ENCODE measurements around the gene PLK1.
"Not testable (repeated sequence)": the region's sequence is repeated elsewhere in the genome, so short reads cannot be mapped to it uniquely, and the experiment has no call there.

The PLK1 gene

GRCh38 chr16:23710008-23710407 lies 31.3 kb downstream of the PLK1 start:
- DNase-seq (ENCODE audit: low read depth): no peak

DNA sequence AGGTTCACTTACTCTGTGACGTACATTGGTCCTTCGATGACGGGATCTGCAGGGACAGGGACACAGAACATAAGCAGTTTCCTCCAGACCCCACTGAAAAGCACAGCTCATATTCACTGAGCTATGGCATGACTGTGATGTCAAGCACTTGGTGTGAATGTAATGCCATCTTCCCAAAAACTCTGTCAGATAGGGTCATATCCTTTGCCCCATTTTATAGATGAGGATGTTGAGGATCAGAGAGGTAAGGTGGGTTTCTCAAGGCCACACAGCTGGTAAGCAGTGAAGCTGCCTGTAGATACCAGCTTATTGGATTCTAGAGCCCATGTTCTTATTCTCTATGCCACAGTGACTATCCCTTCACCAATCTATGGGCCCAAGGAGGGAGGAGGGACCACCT lies 31.8 kb downstream of the PLK1 start:
- DNase-seq (ENCODE audit: low read depth): no peak

DNA sequence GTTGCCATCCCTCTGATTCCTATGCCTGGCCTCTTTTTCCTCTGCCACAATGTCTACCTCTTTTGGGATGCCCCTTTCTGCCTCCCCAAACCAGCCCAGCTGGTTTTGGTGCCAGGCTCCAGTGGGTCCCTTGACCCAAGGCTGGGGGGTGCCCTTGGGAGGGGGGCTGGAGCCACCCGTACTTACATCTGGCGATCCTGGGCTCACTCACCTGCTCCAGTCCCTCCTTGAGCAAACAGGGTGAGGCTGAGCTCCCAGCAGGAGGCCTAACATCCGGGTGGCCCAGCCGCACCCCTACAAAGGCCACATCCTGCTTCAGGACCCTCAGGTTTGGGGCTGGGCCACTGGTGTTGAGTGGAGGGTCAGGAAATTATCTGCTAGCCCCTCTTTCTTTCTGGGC lies 33.1 kb downstream of the PLK1 start:
- no peak for DNase-seq (ENCODE audit: low read depth)

- DNase-seq (ENCODE audit: low read depth): no peak
Observed at GRCh38 chr16:23712976-23713375, 34.3 kb downstream of the PLK1 start, which contains the start of gene ERN2. ERN2 (minus strand) TSS chr16:23713222; CDS start chr16:23713187, 35 bp downstream.

- DNase-seq (ENCODE audit: low read depth): no peak
Observed at GRCh38 chr16:23716484-23716883, 37.8 kb downstream of the PLK1 start.

GRCh38 chr16:23722613-23723240 lies 44.0 kb downstream of the PLK1 start:
- DNase-seq (ENCODE audit: low read depth): not testable (repeated sequence)

GRCh38 chr16:23724096-23724784 lies 45.6 kb downstream of the PLK1 start:
- DNase-seq (ENCODE audit: low read depth): no peak

DNA sequence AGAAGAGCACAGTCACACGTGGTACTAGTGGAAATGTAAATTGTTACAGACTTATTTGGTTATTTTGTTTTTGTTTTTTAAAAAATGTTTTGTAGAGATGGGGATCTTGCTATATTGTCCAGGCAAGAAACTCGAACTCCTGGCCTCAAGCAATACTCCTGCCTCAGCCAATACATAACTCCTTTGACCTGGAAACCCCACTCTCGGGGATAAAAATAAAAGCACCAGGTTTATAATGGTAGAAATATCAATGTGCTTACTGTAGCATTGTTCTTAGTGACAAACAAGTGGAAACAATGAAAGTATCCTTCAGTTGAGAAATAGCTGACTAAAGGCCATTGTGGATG lies 46.1 kb downstream of the PLK1 start:
- DNase-seq (ENCODE audit: low read depth): no peak

DNA sequence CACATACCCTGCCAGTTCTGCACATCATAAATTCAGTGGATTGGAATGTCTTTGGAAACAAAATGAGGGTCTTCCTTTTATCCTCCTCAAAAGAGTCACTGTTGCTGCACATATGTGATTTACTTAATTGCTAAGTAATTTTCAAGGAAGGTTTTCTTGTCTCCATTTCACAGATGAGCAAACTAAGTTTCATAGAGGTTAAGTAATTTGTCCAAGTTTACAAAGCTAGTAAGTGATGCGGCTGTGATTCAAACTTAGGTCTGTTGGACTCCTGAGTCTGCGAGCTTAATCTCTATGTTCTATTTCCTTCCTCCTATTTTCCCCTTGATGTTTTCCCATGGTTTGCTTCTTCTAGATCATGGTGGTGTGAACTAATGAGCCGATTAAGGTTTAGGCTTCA lies 48.0 kb downstream of the PLK1 start:
- DNase-seq (ENCODE audit: low read depth): no peak

DNA sequence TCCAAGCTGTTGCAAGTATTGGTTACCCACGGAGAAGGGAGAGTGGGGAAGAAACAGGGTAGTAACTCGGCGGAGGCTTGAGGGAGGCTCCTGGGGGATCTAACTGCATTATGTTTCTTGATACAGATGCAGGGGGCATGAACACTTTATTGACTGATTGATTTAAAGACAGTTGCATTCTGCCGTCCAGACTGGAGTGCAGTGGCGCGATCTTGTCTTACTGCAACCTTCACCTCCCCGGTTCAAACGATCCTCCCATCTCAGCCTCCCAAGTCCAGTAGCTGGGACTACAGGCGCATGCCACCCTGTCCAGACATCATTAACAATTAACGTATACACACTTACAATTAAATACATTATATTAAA lies 49.4 kb downstream of the PLK1 start:
- no peak for DNase-seq (ENCODE audit: low read depth)

DNA sequence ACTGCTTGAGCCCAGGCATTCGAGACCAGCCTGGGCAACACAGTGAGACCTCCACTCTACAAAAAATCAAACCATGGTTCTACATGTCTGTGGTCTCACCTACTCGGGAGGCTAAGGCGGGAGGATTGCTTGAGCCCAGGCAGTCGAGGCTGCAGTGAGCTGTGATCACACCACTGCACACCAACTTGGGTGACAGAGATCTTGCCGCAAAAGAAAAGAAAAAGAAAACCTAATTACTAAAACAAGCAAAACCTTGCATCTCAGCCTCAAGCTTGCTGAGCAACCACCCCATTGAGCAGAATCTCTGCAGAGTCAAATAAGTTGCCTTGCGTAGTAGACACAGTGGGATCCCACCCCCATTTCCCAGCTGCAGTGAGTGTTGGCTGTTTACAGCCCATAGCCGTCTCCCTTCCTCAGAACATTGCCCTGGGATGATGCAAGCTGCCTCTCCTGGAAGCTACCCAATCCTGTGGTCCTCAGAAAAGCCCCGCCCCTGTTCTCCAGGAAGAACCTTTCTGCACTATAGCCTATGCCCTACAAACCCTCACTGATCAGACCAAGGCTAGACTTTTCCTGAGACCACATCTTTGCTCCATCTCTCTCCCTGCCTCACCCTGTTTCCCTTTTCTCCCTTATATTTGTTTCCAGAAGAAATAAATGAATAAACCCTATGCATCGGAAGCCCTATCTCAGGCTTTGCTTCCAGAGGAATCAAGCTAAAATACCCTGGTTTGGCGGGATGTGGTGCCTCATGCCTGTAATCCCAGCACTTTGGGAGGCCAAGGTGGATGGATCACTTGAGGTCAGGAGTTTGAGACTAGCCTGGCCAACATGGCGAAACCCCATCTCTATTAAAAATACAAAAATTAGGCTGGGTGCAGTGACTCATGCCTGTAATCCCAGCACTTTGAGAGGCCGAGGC lies 51.1 kb downstream of the PLK1 start:
- DNase-seq (ENCODE audit: low read depth): no peak

GRCh38 chr16:23734176-23734893 lies 55.6 kb downstream of the PLK1 start:
- no peak for DNase-seq (ENCODE audit: low read depth)

- not testable (repeated sequence) for DNase-seq (ENCODE audit: low read depth)
Observed at GRCh38 chr16:23737423-23738028, 58.8 kb downstream of the PLK1 start.

DNA sequence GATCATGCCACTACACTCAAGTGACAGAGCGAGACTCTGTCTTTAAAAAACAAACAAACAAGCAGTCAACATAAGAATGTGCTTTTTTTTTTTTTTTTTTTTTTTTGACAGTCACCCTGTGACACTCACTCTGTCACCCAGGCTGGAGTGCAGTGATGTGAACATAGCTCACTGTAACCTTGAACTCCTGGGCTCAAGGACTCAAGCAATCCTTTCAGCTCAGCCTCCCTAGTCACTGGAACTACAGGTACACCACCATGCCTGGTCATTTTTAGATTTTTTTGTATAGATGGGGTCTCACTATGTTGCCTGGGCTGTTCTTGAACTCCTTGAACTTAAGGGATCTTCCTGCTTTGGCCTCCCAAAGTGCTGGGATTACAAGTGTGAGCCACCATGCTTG lies 60.8 kb downstream of the PLK1 start:
- DNase-seq (ENCODE audit: low read depth): no peak

All from stimulated activated CD8-positive, alpha-beta memory T cell treated with anti-CD3 and anti-CD28 coated beads, Interleukin-15, amount 100 ng/mL, for 24 hours (primary cell).